GM19468 (cell line): Measurements from ENCODE around the gene KCNQ1.
"Not testable (repeated sequence)": the region's sequence is repeated elsewhere in the genome, so short reads cannot be mapped to it uniquely, and the experiment has no call there.

Experiments
- ATAC-seq: cut with Tn5 transposase; IDR thresholded peaks from one replicate; pipeline ENCODE4 v1.9.1; 2021; ENCODE audit warnings: mild to moderate bottlenecking, moderate library complexity, moderate number of reproducible peaks; ENCODE audit not compliant: unreplicated experiment; ENCODE audit errors: extremely low read depth

KCNQ1 gene

GRCh38 chr11:2599561-2600189 is 154.9 kb downstream of the KCNQ1 start:
- no peak for ATAC-seq

GRCh38 chr11:2609345-2609744 is 164.5 kb downstream of the KCNQ1 start:
- ATAC-seq, result no peak

GRCh38 chr11:2612884-2613571 is 168.2 kb downstream of the KCNQ1 start:
- no peak for ATAC-seq

GRCh38 chr11:2621894-2622293 is 177.1 kb downstream of the KCNQ1 start:
- no peak for ATAC-seq

GRCh38 chr11:2625183-2625582 is 180.4 kb downstream of the KCNQ1 start:
- ATAC-seq, result no peak

- no peak for ATAC-seq
Measured at GRCh38 chr11:2630679-2631078, 185.9 kb downstream of the KCNQ1 start.

- ATAC-seq, result no peak
Measured at GRCh38 chr11:2631161-2631560, 186.4 kb downstream of the KCNQ1 start.

GRCh38 chr11:2639763-2640162 is 195.0 kb downstream of the KCNQ1 start:
- ATAC-seq, result not testable (repeated sequence)

GRCh38 chr11:2641623-2642022 is 196.8 kb downstream of the KCNQ1 start:
- no peak for ATAC-seq

GRCh38 chr11:2643746-2644145 is 198.9 kb downstream of the KCNQ1 start:
- no peak for ATAC-seq

GRCh38 chr11:2644844-2645778 is 200.3 kb downstream of the KCNQ1 start:
- ATAC-seq, result no peak

GRCh38 chr11:2645779-2646118 is 200.9 kb downstream of the KCNQ1 start:
- ATAC-seq, result no peak

- ATAC-seq, result no peak
Measured at GRCh38 chr11:2647167-2647566, 202.4 kb downstream of the KCNQ1 start.

GRCh38 chr11:2647953-2648352 is 203.1 kb downstream of the KCNQ1 start:
- no peak for ATAC-seq

- ATAC-seq, result no peak
Measured at GRCh38 chr11:2649400-2649799, 204.6 kb downstream of the KCNQ1 start.

GRCh38 chr11:2649848-2650247 is 205.0 kb downstream of the KCNQ1 start:
- ATAC-seq, result no peak

GRCh38 chr11:2650343-2650867 is 205.6 kb downstream of the KCNQ1 start:
- no peak for ATAC-seq

- ATAC-seq, result no peak
Measured at GRCh38 chr11:2651054-2651617, 206.3 kb downstream of the KCNQ1 start.

GRCh38 chr11:2651826-2652271 is 207.0 kb downstream of the KCNQ1 start:
- no peak for ATAC-seq
